Activated T-cell treated with anti-CD3 and anti-CD28 coated beads for 48 hours (primary cell): Measurements from ENCODE around the gene TAAR6.
"Not testable (repeated sequence)": the region's sequence is repeated elsewhere in the genome, so short reads cannot be mapped to it uniquely, and the experiment has no call there.

ENCODE experiments used
- DNase-seq: peaks from one replicate; pipeline ENCODE4 v3.0.0-alpha.2; 2020; ENCODE audit warnings: low read depth

Gene TAAR6

GRCh38 chr6:132570221-132570777 lies at the start of gene TAAR6:
Gene TAAR6 (plus strand): TSS chr6:132570322. CDS start chr6:132570322, 0 bp downstream.
- no peak for DNase-seq

- no peak for DNase-seq
These were observed 49.2 kb upstream of the TAAR6 start for GRCh38 chr6:132520953-132521352.

- DNase-seq = no peak
These were observed 45.5 kb upstream of the TAAR6 start for GRCh38 chr6:132524646-132525045.

- DNase-seq = no peak
These were observed 44.3 kb upstream of the TAAR6 start for GRCh38 chr6:132525866-132526265.

- no peak for DNase-seq
These were observed 43.7 kb upstream of the TAAR6 start for GRCh38 chr6:132526461-132526860.

- DNase-seq = no peak
These were observed 42.3 kb upstream of the TAAR6 start for GRCh38 chr6:132527791-132528190.

- peak; percentile 25 for DNase-seq
These were observed 39.7 kb upstream of the TAAR6 start for GRCh38 chr6:132530293-132530974.

- not testable (repeated sequence) for DNase-seq
These were observed 35.6 kb upstream of the TAAR6 start for GRCh38 chr6:132534546-132534945.

GRCh38 chr6:132537145-132537544 lies 33.0 kb upstream of the TAAR6 start:
- DNase-seq = no peak

- no peak for DNase-seq
These were observed 32.1 kb upstream of the TAAR6 start, which contains the start of gene TAAR9 for GRCh38 chr6:132537977-132538376. Gene TAAR9 (plus strand): TSS chr6:132538277. CDS start chr6:132538290, 13 bp downstream.

GRCh38 chr6:132544826-132545225 lies 25.3 kb upstream of the TAAR6 start:
- no peak for DNase-seq

- no peak for DNase-seq
These were observed 21.2 kb upstream of the TAAR6 start for GRCh38 chr6:132548746-132549463.

GRCh38 chr6:132551214-132551613 lies 18.9 kb upstream of the TAAR6 start:
- no peak for DNase-seq

- no peak for DNase-seq
These were observed 17.8 kb upstream of the TAAR6 start, which contains the start of gene TAAR8 for GRCh38 chr6:132552372-132552771. Gene TAAR8 (plus strand): TSS chr6:132552672. CDS start chr6:132552693, 21 bp downstream.

GRCh38 chr6:132560087-132560486 lies 10.0 kb upstream of the TAAR6 start:
- DNase-seq = not testable (repeated sequence)

- no peak for DNase-seq
These were observed 3.7 kb upstream of the TAAR6 start for GRCh38 chr6:132566404-132566803.

GRCh38 chr6:132567566-132567965 lies 2.6 kb upstream of the TAAR6 start:
- DNase-seq = no peak

GRCh38 chr6:132568611-132569010 lies 1.5 kb upstream of the TAAR6 start:
- DNase-seq = no peak

GRCh38 chr6:132569170-132569569 lies 952 bp upstream of the TAAR6 start:
- no peak for DNase-seq

GRCh38 chr6:132571774-132572173 lies 1.7 kb downstream of the TAAR6 start:
- no peak for DNase-seq

GRCh38 chr6:132584698-132585097 lies 14.6 kb downstream of the TAAR6 start:
- DNase-seq = no peak

- no peak for DNase-seq
These were observed 17.3 kb downstream of the TAAR6 start for GRCh38 chr6:132587424-132587823.

- DNase-seq = no peak
These were observed 19.3 kb downstream of the TAAR6 start, which contains the start of gene TAAR5 for GRCh38 chr6:132589454-132589853. Gene TAAR5 (minus strand): TSS chr6:132589741. CDS start chr6:132589686, 55 bp downstream.
